ENCODE results near the gene ZNF669.
"Not testable (repeated sequence)": the region's sequence is repeated elsewhere in the genome, so short reads cannot be mapped to it uniquely, and the experiment has no call there.

Gene ZNF669

DNA sequence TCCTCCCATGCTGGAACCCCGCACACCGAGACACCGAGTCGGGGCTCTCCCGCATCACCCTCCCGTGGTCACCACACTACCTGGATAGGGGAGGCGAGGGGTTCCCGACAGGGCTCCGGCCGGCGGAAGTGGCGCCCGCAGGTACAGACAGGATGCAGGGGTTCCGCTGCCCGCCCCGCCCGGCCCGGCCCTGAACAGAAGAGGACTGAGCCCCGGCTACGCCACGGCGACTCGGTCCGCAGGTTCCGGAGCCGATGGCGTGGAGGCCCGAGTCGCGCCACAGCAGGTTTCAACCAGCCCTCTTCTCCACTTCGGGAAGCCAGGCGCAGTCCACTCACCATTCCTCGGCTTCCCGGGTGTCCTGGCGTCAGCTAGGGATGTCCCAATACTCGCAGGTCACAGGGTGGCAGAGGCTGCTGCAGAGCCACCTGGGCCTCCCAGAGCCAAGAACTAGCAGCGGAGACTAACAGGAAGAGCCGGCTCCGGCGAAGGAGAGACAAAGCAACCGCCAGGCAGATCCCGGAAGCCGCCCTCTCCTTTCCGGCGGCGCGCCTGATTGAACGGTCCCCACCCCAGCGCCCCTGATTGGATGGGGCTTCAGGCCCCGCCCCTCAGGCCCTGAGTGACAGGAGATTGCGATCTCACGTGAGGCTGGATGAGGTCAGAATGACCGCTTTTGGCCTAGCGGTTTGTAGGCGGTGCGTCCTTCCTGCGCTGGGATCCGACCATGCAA lies at the start of gene ZNF669:
Gene ZNF669, minus strand, starts transcription at position 498 of the 733 bp plus-strand sequence. Its CDS starts 157 bp downstream, at position 341.
- no peak for FAIRE-seq

DNA sequence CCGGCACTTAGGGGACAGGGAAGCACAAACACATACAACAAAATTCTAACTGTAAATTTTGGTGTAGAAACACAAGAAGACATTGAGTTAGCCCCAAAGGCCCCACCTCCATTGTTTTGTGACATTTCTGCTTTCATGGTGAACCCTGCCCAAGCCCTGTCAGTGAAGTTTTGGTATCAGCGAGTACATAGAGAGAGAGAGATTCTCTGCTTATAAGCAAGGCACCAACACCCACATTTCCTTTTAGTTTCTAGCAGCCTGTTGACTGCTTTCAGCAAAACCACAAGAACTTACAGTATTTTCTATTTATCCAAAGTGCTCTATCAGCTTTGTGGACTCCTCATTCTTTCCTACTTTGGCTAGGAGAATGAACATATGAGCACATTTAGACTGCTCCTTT lies 43.6 kb upstream of the ZNF669 start:
- FAIRE-seq, result no peak

DNA sequence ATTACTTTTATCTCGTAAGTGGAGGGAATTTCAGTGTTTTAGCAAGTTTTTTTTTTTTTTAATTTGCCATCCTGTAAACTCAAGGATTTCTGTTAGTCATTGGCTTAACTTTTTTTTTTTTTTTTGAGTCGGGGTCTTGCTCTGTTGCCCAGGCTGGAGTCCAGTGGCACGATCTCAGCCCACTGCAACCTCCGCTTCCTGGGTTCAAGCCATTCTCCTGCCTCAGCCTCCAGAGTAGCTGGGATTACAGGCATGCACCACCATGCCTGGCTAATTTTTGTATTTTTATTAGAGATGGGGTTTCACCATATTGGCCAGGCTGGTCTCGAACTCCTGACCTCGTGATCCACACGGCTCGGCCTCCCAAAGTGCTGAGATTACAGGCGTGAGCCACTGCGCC lies 43.0 kb upstream of the ZNF669 start:
- not testable (repeated sequence) for FAIRE-seq

DNA sequence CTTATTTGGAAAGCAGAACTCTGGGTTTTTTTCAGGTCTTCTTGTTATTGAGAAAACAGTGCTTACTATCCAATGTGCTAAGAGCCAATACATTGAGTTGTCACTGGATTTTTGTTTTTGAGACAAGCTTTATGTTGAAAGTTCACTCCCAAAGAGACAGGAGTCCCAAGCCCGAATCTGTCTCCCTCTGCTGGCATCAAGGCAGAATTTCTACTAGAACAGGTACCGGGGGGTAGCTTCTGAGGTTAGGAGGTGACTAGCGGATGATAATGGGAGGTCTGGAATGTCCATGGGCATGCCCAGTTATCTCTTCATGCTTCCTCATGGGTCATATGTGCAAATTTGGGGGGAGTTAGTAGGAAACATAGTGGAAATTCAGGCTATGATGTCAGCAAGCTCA lies 42.5 kb upstream of the ZNF669 start:
- no peak for FAIRE-seq

DNA sequence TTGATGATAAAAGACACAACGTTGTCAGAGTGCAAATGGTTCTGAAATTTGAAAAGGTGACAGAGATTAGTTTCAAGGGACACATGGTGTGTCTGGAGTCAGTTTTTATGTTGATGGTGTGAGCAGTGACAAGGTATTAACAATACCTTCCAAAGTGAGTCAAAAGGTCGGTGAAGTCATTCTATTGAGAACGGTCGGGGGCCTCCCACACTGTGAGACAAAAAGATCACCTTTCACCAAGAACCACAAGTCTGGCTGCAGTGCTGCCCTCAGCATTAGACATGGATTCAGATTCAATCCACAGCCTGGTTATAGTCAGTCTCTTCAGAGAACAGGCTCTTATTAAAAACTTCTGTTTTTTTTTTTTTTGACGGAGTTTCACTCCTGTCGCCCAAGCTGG lies 41.1 kb upstream of the ZNF669 start:
- no peak for FAIRE-seq

DNA sequence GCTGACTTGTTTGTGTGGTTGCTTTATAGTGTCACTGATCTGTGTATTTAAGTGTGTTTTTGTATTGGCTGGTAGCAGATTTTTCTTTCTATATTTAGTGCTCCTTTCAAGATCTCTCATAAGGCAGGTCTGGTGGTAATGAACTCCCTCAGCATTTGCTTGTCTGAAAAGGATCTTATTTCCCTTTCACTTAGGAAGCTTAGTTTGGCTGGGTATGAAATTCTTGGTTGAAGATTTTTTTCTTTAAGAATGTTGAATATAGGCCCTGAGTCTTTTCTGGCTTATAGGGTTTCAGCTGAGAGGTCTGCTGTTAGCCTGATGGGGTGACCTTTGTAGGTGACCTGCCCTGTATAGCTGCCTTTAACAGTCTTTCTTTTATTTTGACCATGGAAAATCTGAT lies 35.4 kb upstream of the ZNF669 start:
- FAIRE-seq, result not testable (repeated sequence)

DNA sequence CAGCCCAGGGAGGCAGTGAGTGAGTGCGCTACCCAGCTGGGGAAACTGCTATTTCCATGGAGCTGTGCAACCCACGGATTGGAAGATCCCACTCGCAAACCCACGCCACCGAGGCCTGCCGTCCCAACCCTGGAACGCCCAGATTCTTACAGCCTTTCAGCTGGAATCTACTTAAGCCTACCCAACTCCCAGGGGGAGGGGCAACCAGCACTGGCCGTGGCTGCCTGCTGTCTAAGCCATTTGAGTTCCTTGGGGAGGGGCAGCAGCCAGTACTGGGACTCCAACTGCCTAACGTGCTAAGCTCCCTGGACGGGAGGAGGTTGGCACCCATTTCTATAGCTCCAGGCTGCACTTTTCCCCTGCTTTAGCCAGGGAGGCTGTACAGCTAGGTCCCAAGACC lies 27.1 kb upstream of the ZNF669 start:
- no peak for FAIRE-seq

DNA sequence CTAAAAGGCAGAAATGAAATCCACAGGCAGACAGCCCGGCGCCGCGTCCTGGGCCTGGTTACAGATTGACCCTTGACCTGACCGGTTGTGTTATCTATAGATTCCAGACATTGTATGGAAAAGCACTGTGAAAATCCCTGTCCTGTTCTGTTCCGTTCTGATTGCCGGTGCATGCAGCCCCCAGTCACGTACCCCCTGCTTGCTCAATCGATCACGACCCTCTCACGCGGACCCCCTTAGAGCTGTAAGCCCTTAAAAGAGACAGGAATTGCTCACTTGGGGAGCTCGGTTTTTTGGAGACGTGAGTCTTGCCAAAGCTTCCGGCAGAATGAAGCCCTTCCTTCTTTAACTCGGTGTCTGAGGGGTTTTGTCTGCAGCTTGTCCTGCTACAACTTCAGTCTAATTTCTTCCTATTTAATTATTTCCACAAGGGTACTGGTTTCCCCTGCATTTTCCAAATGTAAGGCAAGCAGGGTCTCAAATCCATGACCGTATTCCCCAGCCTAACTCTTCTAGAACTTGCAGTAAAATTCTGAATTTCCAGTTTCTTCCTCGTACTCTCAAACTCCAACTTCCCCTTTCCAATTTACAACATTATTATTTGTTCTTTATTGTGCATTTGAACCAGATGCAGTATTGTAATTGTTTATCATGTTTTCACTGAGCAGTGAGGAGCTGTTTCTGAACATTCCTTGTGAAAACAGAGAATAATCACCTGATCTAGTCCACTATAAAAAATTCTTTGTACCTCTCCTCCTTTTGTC lies 23.5 kb upstream of the ZNF669 start:
- not testable (repeated sequence) for FAIRE-seq

DNA sequence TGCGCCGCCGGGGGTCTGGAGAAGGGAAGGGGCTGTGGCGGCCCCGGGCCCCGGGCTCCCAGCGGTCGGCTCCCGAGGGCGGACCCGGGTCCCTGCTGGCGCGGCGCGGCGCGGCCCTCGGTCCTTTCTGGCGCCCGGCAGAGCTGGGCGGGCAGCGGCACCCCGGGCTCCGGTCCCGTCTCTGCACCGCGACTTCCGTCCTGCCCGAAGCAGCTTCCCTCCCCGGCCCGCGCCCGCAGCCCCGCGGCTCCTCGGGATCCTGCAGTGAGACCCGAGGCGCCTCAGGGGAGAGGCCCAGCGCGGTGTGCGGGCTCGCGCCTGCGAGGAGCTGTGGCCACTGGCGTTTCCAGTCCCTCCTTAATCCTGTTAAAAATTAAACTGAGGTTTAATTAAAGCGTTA lies 22.4 kb upstream of the ZNF669 start:
- not testable (repeated sequence) for FAIRE-seq

DNA sequence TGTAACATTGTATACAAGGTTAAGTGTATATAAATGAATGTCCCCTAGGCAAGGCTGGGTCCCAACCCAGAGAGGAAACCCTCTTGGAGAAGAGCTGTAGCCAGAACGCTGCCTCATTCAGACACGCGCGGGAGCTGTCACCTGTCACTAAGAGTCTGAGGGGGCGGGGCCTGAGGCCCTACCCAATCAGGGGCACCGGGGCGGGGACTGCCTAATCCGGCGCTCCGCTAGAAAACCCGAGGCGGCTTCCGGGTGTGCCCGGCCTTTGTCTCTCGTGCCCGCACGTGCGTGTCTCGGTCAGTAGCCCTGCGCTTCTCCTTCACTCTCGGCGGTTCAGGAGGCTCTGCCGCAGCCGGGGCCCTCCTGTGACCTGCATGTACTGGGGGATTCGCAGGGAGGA lies 22.0 kb upstream of the ZNF669 start:
- FAIRE-seq, result peak; percentile 92

DNA sequence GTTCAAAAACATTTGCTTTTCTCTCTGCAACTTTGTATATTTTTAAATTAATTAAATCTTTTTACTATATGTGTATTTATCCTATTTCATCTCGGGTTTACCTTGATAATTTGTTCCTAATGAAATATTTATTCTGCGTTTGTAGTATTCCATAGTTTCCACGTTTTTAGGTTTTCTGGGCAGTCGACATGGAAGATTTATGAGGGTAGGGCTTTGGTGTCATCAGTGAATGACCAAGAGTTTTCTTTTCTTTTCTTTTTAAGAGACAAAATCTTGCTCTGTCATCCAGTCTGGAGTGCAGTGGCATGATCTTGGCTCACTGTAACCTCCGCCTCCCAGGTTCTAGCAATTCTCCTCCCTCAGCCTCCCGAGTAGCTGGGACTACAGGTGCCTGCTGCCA lies 17.2 kb upstream of the ZNF669 start:
- FAIRE-seq, result no peak

DNA sequence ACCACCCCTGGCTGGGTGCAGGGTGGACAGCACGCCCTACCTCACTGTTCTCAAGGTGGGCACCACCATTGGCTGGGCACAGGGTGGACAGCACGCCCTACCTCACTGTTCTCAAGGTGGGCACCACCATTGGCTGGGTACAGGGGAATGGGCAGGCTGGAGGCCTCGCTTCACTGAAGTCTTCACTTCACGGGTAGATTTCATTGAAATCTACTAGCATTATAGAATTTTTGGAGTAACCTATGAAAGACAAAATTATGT lies 16.2 kb upstream of the ZNF669 start:
- FAIRE-seq, result not testable (repeated sequence)

DNA sequence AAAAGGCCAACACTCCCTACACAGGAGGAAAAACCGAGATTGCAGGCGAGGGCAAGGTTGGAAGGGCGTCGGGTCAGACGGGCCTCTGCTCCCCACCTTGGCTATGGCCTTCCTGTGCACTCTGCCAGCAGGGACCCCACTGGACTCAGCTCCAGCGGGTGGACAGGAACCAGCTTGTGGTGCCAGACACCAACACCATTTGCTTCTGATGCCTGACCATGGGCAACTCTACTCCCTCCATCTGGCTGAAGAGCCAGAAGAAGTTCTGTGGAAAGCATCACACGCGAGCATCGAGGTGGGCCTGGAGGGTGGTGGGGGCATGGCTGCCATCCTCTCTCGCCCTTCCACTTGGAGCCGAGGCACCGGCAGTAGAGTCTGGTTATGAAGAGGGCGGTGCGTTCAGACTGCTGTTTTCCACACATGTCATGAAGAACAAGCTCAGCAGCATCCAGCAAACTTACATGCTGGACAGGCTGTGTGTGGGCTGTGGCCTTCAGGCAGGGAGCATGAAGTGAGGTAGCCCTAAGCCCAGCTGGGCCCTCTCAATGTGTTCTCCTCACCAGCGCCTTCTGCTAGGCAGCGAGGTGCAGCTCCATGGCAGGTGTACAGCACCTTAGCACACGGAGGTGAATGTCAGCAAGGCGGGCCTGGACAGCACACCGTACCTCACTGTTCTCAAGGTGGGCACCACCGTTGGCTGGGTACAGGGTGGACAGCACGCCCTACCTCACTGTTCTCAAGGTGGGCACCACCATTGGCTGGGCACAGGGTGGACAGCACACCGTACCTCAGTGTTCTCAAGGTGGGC lies 15.6 kb upstream of the ZNF669 start:
- FAIRE-seq, result no peak

DNA sequence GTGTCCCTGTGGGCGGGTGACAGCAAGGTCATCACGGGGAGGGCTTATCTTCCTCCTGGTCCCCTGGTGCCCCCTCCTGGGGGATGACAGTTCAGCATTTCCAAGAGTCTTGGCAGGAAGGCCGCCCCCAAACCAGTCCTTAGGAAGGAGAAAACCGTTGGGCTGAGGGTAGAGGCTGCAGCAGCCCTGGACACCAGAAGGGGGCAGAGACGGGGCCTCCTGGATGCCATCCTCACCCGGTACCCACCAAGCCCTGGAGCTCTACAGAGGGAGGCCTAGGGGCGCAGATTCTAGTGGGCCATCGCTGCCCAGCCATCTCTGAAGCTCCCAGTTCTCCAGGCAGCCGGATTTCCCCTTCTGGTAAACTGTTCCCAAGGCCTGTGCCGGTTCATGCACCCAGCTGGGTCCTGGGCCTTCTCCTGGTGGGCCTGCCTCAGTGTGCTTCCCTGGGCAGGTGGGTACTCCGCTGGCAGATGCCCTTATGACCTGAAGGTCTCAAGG lies 14.8 kb upstream of the ZNF669 start:
- no peak for FAIRE-seq

DNA sequence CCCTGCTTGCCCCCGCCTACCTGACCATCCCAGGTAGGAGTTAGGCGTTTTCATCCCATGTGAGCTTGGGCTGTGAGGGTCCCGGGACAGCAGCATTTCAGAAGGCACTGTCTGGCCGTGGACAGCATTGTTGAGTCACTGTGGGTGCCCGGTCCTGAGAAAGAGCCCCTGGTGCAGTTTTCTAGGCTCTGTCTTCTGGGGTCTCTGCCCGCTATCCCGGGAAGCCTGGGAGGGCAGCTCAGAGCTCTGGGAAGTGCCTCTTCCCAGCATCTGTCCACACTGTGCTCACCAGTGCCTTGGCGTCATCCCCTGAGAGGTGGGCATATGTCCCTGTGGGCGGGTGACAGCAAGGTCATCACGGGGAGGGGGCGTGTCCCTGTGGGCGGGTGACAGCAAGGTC lies 11.4 kb upstream of the ZNF669 start:
- no peak for FAIRE-seq

DNA sequence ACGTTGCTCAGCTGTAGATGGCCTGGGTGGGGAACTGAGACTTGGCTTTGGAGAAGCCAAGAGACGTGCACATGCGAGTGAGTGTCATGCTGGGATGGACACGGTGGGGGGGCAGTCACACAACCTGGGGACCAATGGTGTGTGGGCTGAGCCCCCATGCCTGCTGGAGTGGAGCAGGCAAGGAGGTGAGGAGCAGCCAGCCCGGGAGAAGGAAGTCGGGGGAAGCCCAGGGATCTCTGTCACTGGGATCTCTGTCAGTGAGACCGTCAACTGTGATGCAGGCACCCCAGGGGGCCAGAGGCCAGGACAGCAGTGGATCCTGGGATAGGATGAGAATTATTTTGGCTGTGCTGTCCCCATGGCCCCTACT lies 11.0 kb upstream of the ZNF669 start:
- no peak for FAIRE-seq

DNA sequence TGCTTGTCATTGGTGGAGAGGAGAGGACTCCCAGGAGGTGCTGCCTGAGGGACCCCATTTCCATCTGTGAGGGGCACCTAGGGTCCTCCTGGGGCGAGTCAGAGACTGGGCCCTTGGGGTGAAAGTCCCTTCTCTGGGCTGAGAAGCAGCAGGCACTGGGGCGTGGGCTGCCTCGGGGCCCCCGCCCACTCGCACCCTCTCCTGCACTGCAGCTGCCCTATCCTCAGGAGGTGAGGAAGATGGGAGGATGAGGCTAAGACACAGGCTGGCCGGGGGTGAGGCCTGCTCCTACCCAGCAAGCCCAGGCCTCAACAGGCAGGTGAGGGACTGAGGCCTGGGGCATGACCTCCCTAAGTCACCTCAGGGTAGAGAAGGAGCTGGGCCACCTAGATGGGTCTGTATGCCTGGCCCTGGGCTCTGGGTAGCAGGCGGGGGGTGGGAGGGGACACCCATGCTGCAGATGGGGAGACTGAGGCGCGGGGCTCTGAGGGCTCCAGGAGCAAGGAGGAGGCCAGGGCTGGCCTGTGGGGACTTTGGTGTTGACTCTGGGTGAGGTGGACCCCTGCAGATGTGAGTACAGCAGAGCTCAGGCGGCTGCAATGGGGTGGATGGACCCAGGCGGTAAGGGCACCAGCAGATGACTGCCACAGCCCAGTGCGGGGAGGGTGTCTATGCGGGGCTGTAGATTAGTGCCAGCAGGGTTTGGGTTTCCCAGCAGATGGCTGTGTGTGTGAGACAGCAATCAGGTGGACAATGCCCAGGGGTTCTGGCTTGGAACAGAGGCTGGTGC lies 10.4 kb upstream of the ZNF669 start:
- FAIRE-seq, result no peak

DNA sequence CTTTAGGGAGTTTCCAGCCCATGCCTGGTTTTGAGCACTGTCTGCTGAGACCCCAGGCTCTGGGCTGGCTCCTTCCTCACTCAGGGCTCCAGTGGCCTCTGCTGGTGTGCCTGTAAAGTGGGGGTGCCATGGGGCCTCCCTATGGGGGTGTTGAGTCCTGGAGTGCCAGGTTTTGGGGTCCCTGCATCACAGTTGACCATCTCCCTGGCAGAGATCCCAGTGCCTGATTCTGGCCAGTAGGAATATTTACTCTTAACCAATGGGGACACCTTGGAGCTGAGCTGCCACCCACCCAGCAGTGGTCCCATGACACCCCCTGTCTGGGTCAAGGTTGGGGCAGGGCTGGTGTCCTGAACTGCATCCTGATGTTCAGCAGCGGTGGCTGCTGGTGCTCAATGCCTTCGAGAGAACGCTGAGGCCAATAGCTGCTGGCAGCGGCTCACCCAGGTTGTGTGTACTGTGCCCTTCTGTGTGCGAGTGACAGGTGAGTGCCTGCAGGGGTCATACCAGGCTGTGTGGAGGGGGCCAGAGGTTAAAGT lies 9.6 kb upstream of the ZNF669 start:
- no peak for FAIRE-seq

DNA sequence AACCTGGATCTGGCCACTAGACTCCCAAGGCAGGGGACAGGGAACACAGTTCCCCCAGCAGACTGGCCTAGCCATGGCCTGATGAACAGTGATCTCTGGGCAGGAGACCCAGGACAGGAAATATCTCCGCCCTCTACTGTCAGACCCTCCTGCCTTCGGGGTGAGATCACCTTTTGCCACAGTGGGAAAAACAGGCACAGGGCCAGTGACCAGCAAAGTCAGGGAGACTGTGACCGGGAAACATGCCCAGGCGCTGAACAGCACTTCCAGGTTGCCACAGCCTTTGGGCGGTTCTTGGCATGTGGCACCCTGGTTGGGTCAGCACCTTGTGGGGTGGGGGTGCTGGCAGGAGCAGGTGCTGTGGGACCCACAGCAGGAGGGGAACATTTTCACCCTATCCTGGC lies 8.9 kb upstream of the ZNF669 start:
- no peak for FAIRE-seq

DNA sequence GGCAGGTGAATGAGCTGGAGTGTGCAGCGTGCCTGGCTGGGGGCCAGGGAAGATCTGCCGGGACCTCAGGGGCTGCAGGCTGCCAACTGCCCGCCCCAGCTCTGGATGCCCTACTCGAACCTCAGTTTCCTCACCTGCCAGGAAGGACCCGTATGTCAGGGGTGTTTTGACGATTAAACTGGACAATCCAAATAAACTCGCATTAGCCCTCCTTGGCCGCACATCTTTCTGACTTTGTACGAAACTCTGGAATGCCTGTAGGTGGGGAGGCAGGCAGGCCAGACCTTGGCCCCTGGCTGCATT lies 8.3 kb upstream of the ZNF669 start:
- no peak for FAIRE-seq

DNA sequence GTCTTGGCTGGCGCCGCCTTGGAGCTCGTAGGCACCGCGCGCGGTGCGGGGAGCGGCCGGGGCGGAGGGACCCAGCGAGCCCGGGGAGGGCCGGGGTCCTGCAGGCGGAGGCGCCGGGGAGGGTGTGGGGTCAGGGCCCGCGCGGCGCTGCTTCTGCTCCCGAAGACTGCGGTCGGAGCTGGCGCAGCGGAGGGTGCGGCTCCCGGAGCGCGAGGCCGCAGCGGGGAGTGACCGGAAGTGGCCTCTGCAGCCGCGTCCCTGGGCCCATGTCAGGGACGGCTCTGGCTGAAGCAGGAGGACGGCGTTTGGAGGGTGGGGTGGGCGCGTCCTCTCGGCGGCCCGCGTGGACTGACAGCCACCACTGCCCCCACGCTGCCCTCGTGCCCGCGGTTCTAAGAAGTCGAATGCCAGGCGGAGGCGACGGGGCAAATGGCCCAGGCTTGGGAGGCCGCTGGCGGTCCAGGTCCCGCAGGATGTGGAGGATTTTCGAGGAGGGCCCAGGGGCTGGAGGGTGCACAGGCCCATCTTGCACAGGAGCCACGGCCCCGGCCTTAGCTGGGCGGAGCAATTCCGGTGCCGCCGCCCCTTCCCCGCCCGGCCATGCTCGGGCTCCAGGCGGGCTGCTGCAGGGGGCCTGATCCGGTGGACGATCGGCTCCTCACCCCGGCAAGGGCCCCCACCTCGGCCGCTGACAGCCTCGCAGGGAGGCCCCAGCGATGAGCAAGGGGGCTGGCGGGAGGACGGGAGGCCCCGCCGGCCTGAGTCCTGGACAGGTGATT lies 7.7 kb upstream of the ZNF669 start:
- FAIRE-seq, result no peak

DNA sequence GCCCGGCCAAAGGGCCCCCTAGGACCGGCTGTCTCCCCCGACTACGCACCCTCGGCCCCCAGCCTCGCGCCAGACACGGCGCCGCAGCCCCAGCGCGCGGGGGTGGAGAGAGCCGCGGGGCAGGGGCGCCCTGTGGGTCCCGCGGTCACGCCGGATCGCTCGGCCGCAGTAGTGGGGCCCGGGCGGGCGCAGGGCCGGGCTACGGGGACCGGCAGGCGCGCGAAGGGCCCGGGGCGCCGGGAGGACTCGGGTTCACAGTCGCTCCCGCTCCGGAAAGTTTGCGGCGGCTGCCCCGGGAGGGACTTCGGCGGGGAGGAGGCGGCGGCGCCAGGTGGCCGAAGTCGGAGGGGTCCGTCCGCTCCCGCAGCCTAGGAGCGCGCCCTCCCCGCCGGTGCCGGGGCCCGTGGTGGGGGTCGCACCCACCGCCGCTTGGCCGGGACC lies 7.1 kb upstream of the ZNF669 start:
- FAIRE-seq, result no peak

Measured in islet of Langerhans (tissue), 1 donor.